K562 (cell line): Measurements from ENCODE around the gene MED15.

Source experiments
- ADNP ChIP-seq: fragments of 200-800 bp; sonication (Bioruptor generic); IDR thresholded peaks from 2 replicates; pipeline ENCODE4 v1.6.1; 2016; ENCODE audit warnings: missing genetic modification characterization, missing compliant biosample characterization
- E2F1 ChIP-seq: sonication (generic); formaldehyde crosslinking; IDR thresholded peaks from 2 replicates; pipeline ENCODE4 v1.8.1; 2023; ENCODE audit warnings: mild to moderate bottlenecking, missing genetic modification reagents, moderate library complexity
- KLF1 ChIP-seq: fragments of 450-650 bp; IDR thresholded peaks from 2 replicates; pipeline ENCODE4 v1.6.1; 2016; ENCODE audit warnings: missing genetic modification characterization, missing compliant biosample characterization
- PBX2 ChIP-seq, 2 experiments: IDR thresholded peaks in 1 of 2; conservative IDR thresholded peaks in 1 of 2; 2 replicates each; pipeline ENCODE4 v1.6.1; 2016; ENCODE audit warnings: low read depth in 2 of 2, mild to moderate bottlenecking in 1 of 2, missing compliant biosample characterization in 1 of 2, missing genetic modification characterization in 1 of 2, moderate library complexity in 1 of 2
- TFAP4 ChIP-seq: sonication (generic); formaldehyde crosslinking; IDR thresholded peaks from 2 replicates; pipeline ENCODE4 v1.8.0; 2022; ENCODE audit warnings: missing genetic modification reagents, mild to moderate bottlenecking, moderate library complexity, borderline replicate concordance
- ZFX ChIP-seq: sonication (generic); formaldehyde crosslinking; IDR thresholded peaks from 2 replicates; pipeline ENCODE4 v1.8.0; 2022; ENCODE audit warnings: mild to moderate bottlenecking, missing genetic modification reagents, moderate library complexity

- TF ChIP-seq ADNP (tag) (no peak), KLF1 (tag) (no peak; the same call in 1 of the 2 replicates), E2F1 (CRISPR knock-in tag) (no peak), PBX2 (CRISPR knock-in tag; IDR thresholded peaks at IDR 0.05; ENCODE audit: low read depth) (no peak), PBX2 (tag; conservative IDR thresholded peaks at IDR 0.05; ENCODE audit: low read depth) (no peak), ZFX (CRISPR knock-in tag) (no peak), TFAP4 (no peak)
These were observed 99.9 kb downstream of the MED15 start for GRCh38 chr22:20607157-20607907.
